SKM-1 treated with dmso at 0.1 percent for 144 hours (cell line): ENCODE results near the gene ABHD17B.

ENCODE experiments used
- DNase-seq: peaks from one replicate; lab custom pipeline; 2025; ENCODE audit not compliant: unreplicated experiment; lab: John Stamatoyannopoulos, UW

Gene ABHD17B

DNA sequence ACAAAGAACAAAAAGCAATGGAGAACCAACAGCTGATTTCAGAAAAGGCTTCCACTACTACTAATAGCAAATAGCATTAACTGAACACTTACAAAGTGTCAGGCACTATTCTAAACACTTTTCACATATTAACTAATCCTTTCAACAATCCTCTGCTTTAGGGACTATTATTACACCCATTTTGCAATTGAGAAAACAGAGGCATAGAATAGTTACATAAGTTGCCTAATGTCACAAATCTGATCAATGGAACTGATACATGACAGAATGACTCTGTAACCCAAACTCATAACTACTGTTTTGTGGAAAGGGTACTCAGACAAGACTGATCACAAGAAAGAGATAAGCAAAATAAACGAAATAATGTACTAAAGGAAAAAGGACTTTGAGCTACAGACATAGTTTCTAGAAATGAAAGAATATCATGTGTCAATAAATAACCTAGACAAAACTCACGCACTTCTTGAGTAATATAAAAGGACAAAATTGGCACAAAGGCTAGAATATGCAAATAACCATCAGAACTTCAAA, 31.3 kb downstream of the ABHD17B start:
- DNase-seq: no peak

GRCh38 chr9:71878327-71879274, 32.4 kb downstream of the ABHD17B start:
- DNase-seq: no peak

DNA sequence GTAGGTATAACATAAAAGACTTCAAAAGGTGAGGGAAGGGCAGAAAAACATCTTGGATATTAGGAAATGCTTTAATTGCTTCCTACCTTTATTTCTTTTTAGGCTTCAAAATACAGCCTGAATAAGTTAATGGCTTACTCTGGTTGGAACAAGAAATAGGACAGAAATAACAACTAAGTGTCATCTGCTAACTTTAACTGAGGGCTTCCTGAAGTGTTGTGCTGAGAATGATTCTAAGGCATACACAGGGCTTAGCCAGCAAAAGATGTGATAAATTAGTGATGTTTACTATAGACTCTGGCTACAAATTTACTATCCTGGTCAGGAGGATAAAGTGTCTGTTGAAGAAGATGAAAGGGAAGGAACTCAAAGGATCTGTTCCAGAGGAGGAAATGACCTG, 34.2 kb downstream of the ABHD17B start:
- no peak for DNase-seq

DNA sequence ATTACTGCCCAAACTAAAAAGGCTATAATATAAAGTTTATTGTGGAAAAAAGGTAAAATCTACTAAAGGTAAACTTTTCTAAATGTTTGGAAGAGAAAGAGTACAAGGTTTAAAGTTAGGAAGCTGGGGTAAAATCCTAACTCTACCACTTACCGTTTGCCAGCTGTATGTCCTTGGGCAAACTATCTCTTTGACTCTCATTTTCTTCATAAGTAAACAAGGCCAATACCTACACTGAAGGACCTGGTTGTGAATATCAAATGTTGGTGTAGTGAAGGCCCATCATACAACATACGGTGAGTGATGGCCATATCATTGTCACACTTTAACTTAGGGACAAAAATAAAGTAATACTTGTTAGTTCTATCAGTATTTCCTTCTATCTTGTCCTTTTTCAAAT, 34.9 kb downstream of the ABHD17B start:
- no peak for DNase-seq

DNA sequence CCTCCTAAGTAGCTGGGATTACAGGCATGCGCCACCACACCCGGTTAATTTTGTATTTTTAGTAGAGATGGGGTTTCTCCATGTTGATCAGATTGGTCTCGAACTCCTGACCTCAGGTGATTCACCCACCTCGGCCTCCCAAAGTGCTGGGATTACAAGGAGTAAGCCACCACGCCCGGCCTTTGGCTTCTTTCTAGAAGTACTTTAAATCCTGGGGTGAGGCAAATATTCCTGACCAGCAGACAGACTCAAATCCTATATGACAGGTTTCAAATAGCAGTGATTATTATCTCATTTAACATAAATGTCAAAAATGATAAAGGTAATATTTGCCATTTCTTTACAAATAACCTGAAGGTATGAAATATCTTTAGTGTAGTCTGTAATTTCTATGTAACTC, 35.6 kb downstream of the ABHD17B start:
- DNase-seq: no peak

GRCh38 chr9:71863631-71864030, 47.4 kb downstream of the ABHD17B start:
- no peak for DNase-seq

DNA sequence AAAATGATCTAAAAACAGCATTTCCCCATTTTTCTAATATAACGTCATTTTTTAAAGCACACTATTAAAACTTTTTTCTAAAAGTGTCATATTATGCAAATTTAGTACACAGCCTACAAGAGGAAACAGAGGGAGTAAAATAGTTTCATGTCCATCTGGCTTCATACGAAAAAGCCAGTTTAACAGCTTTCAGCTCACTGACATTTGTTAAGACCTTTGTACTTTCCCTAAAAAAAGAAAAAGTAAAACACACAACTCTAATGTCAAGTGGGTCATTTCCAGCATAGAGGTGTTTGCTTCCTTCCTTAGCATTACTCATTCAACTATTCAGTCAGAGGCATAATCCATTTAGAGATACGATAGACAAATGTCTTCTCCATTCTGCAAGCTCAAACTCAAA, 49.4 kb downstream of the ABHD17B start:
- no peak for DNase-seq

- no peak for DNase-seq
Observed at GRCh38 chr9:71859939-71860338, 51.1 kb downstream of the ABHD17B start.

DNA sequence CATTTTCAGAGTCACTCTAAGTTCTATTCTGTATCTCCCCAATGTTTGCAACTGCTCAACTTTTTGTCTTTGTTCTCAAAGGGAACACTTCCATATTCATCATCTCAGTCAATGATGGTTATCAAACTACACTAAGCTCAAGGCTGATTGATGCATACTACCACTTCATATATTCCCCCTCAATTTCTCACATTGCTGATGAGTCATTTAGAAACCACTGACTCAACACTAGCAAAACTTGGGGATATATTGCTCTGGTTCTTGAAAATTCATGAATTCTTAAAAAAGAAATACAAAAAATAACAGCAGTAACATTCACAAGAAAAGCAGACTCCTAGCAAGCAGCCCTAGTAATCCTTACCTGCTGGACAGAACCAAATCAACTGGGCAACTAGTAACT, 52.2 kb downstream of the ABHD17B start:
- no peak for DNase-seq

DNA sequence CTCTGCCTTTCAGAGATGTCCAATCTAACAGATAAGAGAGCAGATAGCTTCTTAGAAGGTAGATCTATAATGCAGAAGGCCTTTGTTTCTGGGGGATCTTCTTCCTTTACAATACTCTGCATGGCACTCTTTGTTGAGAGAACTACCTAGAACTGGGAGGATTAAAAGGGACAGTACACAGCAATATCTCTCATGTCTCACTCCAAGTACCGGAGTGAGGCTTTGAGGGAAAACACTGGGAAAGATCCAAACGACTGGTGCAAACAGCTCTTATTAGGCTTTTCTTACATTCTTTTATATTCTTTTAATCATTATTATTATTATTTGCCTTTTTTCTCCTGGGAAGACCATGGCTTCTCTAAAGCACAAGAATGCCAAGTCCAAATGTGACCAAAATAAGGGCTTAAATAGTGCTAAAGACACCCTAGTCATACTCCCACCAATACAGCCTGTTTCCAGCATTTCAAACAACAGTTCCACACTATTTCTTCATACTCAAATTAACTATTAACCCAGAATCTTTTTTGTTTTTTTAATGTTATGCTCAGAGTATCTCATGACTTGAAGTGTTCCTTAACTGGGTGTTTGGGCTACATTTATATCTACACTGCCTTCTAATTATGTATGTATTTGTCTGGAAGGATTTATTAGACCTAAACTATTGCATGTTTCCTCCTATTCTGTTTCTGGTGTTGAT, 52.7 kb downstream of the ABHD17B start:
- DNase-seq: no peak

DNA sequence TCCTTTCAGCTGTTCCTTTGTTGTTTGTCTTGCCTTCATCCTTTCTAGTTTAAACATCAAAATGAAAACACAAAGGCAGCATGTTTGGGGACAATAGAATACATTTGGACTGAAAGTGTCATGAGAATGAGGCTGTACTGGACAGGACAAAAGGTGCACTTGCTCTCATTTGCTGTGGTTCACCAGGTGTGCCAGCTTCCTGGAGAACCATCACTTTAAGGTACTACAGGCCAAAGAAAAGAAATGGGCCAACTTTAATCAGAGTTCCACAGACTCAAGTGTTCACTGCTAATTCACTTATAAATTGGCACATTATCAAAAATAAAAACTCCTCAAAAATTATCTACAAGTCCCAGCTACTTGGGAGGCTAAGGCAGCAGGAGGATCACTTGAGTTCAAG, 53.8 kb downstream of the ABHD17B start:
- DNase-seq: no peak

DNA sequence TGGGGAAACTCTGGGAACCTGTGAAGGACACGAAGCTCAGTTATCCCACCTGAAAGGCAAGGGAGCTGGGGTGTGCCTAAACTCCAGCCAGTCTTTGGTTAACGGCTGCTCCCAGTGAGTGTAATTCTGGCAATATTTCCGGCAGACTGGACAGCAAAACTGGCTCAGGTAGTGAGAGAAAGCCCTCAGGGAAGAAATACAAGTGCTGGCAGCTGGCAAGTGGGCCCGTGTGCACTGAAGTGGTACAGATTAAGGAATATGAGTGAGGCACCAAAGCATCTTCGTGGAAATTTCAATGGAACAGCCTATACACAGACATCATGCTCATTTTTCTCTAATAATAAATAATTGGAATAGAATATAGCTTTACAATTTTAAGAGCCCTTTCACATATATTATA, 56.2 kb downstream of the ABHD17B start:
- no peak for DNase-seq

DNA sequence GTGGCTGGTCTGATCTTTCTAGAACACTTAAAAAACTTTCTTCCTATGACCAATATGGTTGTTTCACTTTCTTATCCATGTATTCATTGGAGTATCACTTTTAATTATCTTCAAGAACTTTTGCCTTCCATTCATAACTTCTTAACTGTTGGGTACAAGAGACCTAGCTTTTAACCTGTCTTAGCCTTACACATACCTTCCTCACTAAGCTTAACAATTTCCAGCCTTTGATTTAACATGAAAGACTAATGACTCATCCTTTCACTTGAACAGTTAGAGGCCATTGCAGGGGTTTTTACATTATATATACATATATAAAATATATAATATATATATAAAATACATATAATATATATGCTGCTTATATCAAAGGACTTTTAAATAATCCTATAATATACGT, 57.9 kb downstream of the ABHD17B start:
- no peak for DNase-seq

DNA sequence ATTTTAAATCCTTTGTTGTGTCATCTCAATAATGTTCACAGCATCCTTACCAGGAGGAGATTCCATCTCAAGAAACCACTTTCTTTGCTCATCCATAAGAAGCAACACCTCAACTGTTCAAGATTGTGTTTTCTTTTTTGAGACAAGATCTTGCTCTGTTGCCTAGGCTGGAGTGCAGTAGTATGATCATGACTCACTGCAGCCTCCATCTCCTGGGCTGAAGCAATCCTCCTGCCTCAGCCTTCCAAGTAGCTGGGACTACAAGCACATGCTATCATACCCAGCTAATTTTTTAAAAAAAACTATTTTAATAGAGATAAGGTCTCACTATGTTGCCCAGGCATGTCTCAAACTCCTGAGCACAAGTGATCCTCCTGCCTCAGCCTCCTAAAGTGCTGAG, 60.0 kb downstream of the ABHD17B start:
- DNase-seq: no peak

- no peak for DNase-seq
Observed at GRCh38 chr9:71847892-71848291, 63.1 kb downstream of the ABHD17B start.

GRCh38 chr9:71844808-71845207, 66.2 kb downstream of the ABHD17B start:
- no peak for DNase-seq

DNA sequence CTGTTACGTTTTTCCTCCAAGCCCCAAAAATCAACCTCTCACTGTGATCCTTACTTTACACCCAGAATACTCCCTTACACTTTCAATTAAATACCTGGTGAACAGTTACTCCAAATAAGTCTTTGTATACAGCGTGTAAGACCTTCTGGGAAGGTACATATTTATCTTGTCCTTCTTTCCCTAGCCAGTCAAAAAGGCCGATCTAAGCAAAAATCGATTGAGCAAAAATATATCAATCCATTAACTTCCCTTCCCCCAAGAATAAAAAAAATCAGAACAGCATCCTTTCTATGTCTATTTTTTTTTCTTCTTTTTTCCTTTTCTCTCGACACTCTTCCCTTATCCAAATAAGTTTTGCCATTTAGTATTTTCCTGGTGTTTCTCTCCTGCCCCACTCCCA, 71.3 kb downstream of the ABHD17B start:
- DNase-seq: no peak

GRCh38 chr9:71835596-71835995, 75.4 kb downstream of the ABHD17B start:
- DNase-seq: no peak

- DNase-seq: no peak
Observed at GRCh38 chr9:71830929-71831328, 80.1 kb downstream of the ABHD17B start.

DNA sequence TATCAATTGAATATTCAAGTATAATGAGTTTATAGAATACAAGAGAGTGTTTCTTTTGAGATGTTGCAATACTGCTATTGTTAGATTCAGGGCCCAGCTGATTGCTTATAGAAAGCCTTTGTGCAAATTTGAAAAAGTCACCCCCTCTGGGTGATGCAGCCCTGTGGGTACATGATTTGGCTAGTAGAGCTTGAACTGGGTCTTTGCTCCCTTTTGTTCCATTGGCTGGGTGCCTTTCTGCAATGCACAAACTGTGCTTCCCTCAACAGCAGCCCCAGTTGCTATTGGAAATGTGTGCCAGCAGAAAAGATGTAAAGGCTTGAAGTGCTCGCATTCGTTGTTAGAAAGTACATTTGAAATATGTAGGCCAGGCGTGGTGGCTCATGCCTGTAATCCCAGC, 80.8 kb downstream of the ABHD17B start:
- no peak for DNase-seq

DNA sequence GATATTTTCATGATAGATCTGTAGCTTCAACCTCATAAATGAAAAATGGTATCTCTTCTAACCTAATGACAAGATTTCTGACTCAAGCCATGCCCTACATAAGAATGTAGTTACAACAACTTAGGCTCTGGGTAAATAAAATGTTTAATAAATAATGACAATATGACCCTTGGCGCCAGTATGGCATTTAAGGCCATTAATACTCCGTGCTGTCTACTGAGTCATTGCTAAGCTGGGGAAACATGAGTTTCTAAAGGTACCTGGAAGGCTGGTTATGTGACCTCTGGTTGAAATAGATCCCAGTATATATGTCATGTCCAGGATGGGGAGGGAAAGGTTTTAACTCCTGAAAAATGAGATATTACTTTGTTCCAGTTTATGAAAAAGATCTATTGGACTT, 84.7 kb downstream of the ABHD17B start:
- DNase-seq: no peak

- no peak for DNase-seq
Observed at GRCh38 chr9:71824257-71824656, 86.7 kb downstream of the ABHD17B start.
